ENCODE results near the gene RHOU. TPM values are rescaled to one million over a fixed set of nuclear protein-coding genes. Genes with fewer than 3 reads are reported as not detected.
"Not testable (repeated sequence)": the region's sequence is repeated elsewhere in the genome, so short reads cannot be mapped to it uniquely, and the experiment has no call there.

Gene RHOU
- total RNA-seq, result 1 to 10 TPM; 4.5 TPM

- Mint-ChIP-seq H3K4me1 (peaks cover 20% of the 10 kb centered on the region), H3K36me3 (ENCODE audit: low read depth) (no peaks in the 10 kb centered on the region), H3K4me3 (peak within 1 kb of the TSS; percentile 79), H3K27me3 (peaks cover 27% of the 10 kb centered on the region), H3K9me3 (no peaks in the 10 kb centered on the region), H3K27ac (peak within 1 kb of the TSS; percentile 42)
- DNase-seq, result peak; percentile 74
- ChIA-PET CTCF (interaction anchor here (0.6 to 5.3 kb wide), 14 partner anchors 13 to 706 kb away, joined by 3 to 75 read pairs (median 4); no protein-coding TSS in a partner anchor), POLR2A (interaction anchor here (1.0 to 2.6 kb wide), 3 partner anchors 13 to 495 kb away, joined by 3 to 19 read pairs (median 3); no protein-coding TSS in a partner anchor)
Observed at GRCh38 chr1:228734881-228735801, at the start of gene RHOU. TSS of gene RHOU (plus strand) at chr1:228735479. CDS start at chr1:228735743, 264 bp downstream.

GRCh38 chr1:228687587-228687986 is 47.7 kb upstream of the RHOU start:
- H3K9me3 Mint-ChIP-seq, result no peaks in the 10 kb centered on the region

GRCh38 chr1:228689255-228689654 is 46.0 kb upstream of the RHOU start:
- H3K27ac Mint-ChIP-seq, result no peak overlapping the region
- no peak for DNase-seq
- ChIA-PET POLR2A (no interaction called here), CTCF (interaction anchor here (0.6 to 1.8 kb wide), 2 partner anchors 248 to 538 kb away, joined by 3 to 7 read pairs; no protein-coding TSS in a partner anchor)
- H3K9me3 Mint-ChIP-seq, result no peaks in the 10 kb centered on the region
- peaks cover 22% of the 10 kb centered on the region for H3K27me3 Mint-ChIP-seq
- no peak overlapping the region for H3K4me3 Mint-ChIP-seq
- no peaks in the 10 kb centered on the region for H3K36me3 Mint-ChIP-seq (ENCODE audit: low read depth)
- H3K4me1 Mint-ChIP-seq, result no peaks in the 10 kb centered on the region

More at GRCh38 chr1:228687587-228687986, 47.7 kb upstream of the RHOU start:
- CTCF ChIA-PET, result interaction anchor here (1.8 kb wide), 1 partner anchor 540 kb away, joined by 7 read pairs; no protein-coding TSS in a partner anchor
- Mint-ChIP-seq H3K27me3 (peaks cover 26% of the 10 kb centered on the region), H3K4me1 (no peaks in the 10 kb centered on the region), H3K4me3 (no peak overlapping the region), H3K27ac (no peak overlapping the region), H3K36me3 (ENCODE audit: low read depth) (no peaks in the 10 kb centered on the region)
- DNase-seq, result no peak
- POLR2A ChIA-PET, result no interaction called here

- Mint-ChIP-seq H3K27ac (no peak overlapping the region), H3K4me3 (no peak overlapping the region), H3K4me1 (peaks cover 10% of the 10 kb centered on the region), H3K27me3 (peaks cover 28% of the 10 kb centered on the region), H3K9me3 (no peaks in the 10 kb centered on the region), H3K36me3 (ENCODE audit: low read depth) (no peaks in the 10 kb centered on the region)
- POLR2A ChIA-PET, result no interaction called here
- DNase-seq, result no peak
- CTCF ChIA-PET, result interaction anchor here (1.1 to 4.3 kb wide), 5 partner anchors 26 to 563 kb away, joined by 3 to 25 read pairs (median 4); no protein-coding TSS in a partner anchor
Observed at GRCh38 chr1:228691211-228691610, 44.1 kb upstream of the RHOU start.

- Mint-ChIP-seq H3K4me1 (peaks cover 10% of the 10 kb centered on the region), H3K27ac (no peak overlapping the region), H3K9me3 (no peaks in the 10 kb centered on the region), H3K4me3 (no peak overlapping the region), H3K27me3 (peaks cover 28% of the 10 kb centered on the region), H3K36me3 (ENCODE audit: low read depth) (no peaks in the 10 kb centered on the region)
- DNase-seq, result no peak
- ChIA-PET CTCF (interaction anchor here (1.1 to 4.3 kb wide), 6 partner anchors 27 to 651 kb away, joined by 3 to 25 read pairs (median 4); partner anchors contain the start of gene CCSAP), POLR2A (no interaction called here)
Observed at GRCh38 chr1:228691926-228692325, 43.4 kb upstream of the RHOU start.

GRCh38 chr1:228694447-228694846 is 40.8 kb upstream of the RHOU start:
- H3K27me3 Mint-ChIP-seq, result peaks cover 14% of the 10 kb centered on the region
- DNase-seq; H3K27ac Mint-ChIP-seq; H3K4me1 Mint-ChIP-seq; H3K4me3 Mint-ChIP-seq; H3K36me3 Mint-ChIP-seq (ENCODE audit: low read depth); H3K9me3 Mint-ChIP-seq; POLR2A ChIA-PET: not testable (repeated sequence)
- CTCF ChIA-PET, result interaction anchor here (4.3 kb wide), 1 partner anchor 533 kb away, joined by 25 read pairs; no protein-coding TSS in a partner anchor

GRCh38 chr1:228695015-228695955 is 40.0 kb upstream of the RHOU start:
- no peaks in the 10 kb centered on the region for H3K9me3 Mint-ChIP-seq
- H3K4me1 Mint-ChIP-seq, result peaks cover 10% of the 10 kb centered on the region
- no peak overlapping the region for H3K27ac Mint-ChIP-seq
- ChIA-PET POLR2A (no interaction called here), CTCF (no interaction called here)
- H3K27me3 Mint-ChIP-seq, result peaks cover 12% of the 10 kb centered on the region
- H3K4me3 Mint-ChIP-seq, result no peak overlapping the region
- peak; percentile 29 for DNase-seq
- H3K36me3 Mint-ChIP-seq (ENCODE audit: low read depth), result no peaks in the 10 kb centered on the region

GRCh38 chr1:228697207-228698016 is 37.9 kb upstream of the RHOU start:
- no peak for DNase-seq
- H3K27ac Mint-ChIP-seq, result no peak overlapping the region
- peaks cover 11% of the 10 kb centered on the region for H3K27me3 Mint-ChIP-seq
- H3K4me1 Mint-ChIP-seq, result peaks cover 10% of the 10 kb centered on the region
- peaks cover 2% of the 10 kb centered on the region for H3K36me3 Mint-ChIP-seq (ENCODE audit: low read depth)
- ChIA-PET CTCF (no interaction called here), POLR2A (no interaction called here)
- H3K9me3 Mint-ChIP-seq, result no peaks in the 10 kb centered on the region
- no peak overlapping the region for H3K4me3 Mint-ChIP-seq

GRCh38 chr1:228698017-228698329 is 37.3 kb upstream of the RHOU start:
- H3K27me3 Mint-ChIP-seq, result peaks cover 11% of the 10 kb centered on the region
- CTCF ChIA-PET, result no interaction called here
- DNase-seq, result no peak
- H3K27ac Mint-ChIP-seq, result no peak overlapping the region
- H3K36me3 Mint-ChIP-seq (ENCODE audit: low read depth), result peaks cover 2% of the 10 kb centered on the region
- H3K4me3 Mint-ChIP-seq, result no peak overlapping the region
- no peaks in the 10 kb centered on the region for H3K9me3 Mint-ChIP-seq
- POLR2A ChIA-PET, result no interaction called here
- peaks cover 10% of the 10 kb centered on the region for H3K4me1 Mint-ChIP-seq

- no peak for DNase-seq
- Mint-ChIP-seq H3K4me1 (no peaks in the 10 kb centered on the region), H3K27me3 (peaks cover 4% of the 10 kb centered on the region), H3K4me3 (no peak overlapping the region), H3K36me3 (ENCODE audit: low read depth) (peaks cover 2% of the 10 kb centered on the region), H3K27ac (no peak overlapping the region), H3K9me3 (no peaks in the 10 kb centered on the region)
- ChIA-PET POLR2A (no interaction called here), CTCF (interaction anchor here (1.1 kb wide), 1 partner anchor 33 kb away, joined by 5 read pairs; the partner anchor contains the start of gene RHOU)
Observed at GRCh38 chr1:228702433-228702832, 32.8 kb upstream of the RHOU start.

- Mint-ChIP-seq H3K9me3 (no peaks in the 10 kb centered on the region), H3K27ac (no peak overlapping the region), H3K4me3 (no peak overlapping the region), H3K36me3 (ENCODE audit: low read depth) (no peaks in the 10 kb centered on the region), H3K4me1 (no peaks in the 10 kb centered on the region), H3K27me3 (peaks cover 11% of the 10 kb centered on the region)
- DNase-seq, result no peak
- ChIA-PET POLR2A (interaction anchor here (0.6 kb wide), 1 partner anchor 9 kb away, joined by 5 read pairs; no protein-coding TSS in a partner anchor), CTCF (no interaction called here)
Observed at GRCh38 chr1:228706305-228706704, 29.0 kb upstream of the RHOU start.

- Mint-ChIP-seq H3K27ac (no peak overlapping the region), H3K36me3 (ENCODE audit: low read depth) (no peaks in the 10 kb centered on the region), H3K4me3 (no peak overlapping the region), H3K9me3 (no peaks in the 10 kb centered on the region), H3K4me1 (no peaks in the 10 kb centered on the region), H3K27me3 (peaks cover 15% of the 10 kb centered on the region)
- ChIA-PET POLR2A (no interaction called here), CTCF (no interaction called here)
- no peak for DNase-seq
Observed at GRCh38 chr1:228717081-228717480, 18.2 kb upstream of the RHOU start.
